ENCODE results near the gene NRXN2.
"Not testable (repeated sequence)": the region's sequence is repeated elsewhere in the genome, so short reads cannot be mapped to it uniquely, and the experiment has no call there.

The NRXN2 gene

DNA sequence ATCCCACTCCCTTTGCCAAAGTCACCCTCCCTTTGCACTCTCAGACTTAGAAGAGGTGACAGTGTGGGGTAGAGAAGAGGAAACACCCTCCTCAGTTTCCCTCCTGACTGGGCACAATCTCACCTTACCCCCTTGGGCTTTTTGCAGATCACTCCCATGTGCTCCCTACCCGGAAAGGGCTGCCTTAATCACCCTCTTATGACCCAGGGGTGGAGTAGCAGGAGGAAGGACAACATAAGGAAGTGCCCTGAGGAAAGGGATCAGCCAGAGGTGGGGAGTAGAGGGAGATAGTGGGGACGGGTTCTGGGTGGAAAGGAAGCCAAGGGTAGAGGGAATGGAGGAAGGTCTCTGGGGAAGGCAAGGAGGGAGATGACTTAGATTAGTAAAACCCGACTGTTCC, 52.0 kb downstream of the NRXN2 start:
- no peak overlapping the region for H3K27ac ChIP-seq

DNA sequence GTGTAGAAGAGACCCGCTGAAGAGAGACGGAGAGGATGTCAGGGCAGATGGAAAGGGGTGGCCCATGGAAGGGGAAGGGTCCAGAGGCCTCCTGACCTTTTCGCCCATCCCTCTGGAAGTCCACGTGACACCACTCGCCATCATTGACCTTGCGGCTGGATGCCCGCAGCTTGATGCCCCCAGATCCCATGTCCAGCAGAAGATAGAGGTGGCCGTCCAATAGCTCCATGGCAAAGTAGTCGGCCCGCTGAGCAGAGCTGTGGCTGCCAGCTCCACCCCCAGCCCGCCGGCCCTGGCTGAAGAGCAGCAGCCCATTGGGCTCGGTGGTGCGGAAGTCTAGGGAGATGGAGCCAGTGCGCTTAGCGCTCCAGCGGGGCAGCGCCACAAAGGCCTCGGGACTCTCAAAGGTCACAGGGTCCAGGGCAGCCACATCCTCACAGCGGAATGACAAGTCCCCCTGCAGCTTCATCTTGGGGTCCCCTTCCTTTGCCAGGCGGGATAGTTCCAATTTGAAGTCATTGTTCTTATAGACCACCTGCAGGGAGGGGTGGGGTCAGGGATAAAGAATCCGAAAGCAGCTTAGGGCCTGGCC, 55.7 kb downstream of the NRXN2 start:
- no peak for TF ChIP-seq ZFX (IDR thresholded peaks at IDR 0.05)
- TF ChIP-seq, protein P1, sequence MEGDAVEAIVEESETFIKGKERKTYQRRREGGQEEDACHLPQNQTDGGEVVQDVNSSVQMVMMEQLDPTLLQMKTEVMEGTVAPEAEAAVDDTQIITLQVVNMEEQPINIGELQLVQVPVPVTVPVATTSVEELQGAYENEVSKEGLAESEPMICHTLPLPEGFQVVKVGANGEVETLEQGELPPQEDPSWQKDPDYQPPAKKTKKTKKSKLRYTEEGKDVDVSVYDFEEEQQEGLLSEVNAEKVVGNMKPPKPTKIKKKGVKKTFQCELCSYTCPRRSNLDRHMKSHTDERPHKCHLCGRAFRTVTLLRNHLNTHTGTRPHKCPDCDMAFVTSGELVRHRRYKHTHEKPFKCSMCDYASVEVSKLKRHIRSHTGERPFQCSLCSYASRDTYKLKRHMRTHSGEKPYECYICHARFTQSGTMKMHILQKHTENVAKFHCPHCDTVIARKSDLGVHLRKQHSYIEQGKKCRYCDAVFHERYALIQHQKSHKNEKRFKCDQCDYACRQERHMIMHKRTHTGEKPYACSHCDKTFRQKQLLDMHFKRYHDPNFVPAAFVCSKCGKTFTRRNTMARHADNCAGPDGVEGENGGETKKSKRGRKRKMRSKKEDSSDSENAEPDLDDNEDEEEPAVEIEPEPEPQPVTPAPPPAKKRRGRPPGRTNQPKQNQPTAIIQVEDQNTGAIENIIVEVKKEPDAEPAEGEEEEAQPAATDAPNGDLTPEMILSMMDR (conservative IDR thresholded peaks at IDR 0.05) = no peak
- no peak overlapping the region for H3K27ac ChIP-seq

More for the DNA sequence above, 52.0 kb downstream of the NRXN2 start:
- TF ChIP-seq, protein P1 (conservative IDR thresholded peaks at IDR 0.05) = no peak
- no peak for TF ChIP-seq ZFX (IDR thresholded peaks at IDR 0.05)

DNA sequence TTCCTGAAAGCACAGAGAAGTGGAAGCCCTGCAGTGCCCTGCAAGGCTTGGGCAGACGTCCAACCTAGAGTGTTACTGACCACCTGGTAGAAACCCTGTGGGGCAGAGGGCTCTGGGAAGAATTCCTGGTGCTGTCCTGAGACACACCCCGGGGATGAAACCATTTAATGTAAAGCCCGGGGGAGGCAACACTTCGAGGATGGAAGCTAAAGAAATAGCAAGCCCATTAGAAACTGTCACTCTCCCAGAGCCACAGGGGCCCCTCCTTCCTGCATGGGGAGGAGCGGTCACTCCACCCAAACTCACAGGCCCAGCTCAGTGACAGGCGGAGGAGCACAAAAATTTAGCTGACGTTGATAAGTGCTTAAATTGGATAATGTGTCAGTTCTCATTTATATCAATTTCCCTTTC, 57.6 kb downstream of the NRXN2 start:
- H3K27ac ChIP-seq = no peak overlapping the region
- TF ChIP-seq, protein P1 (conservative IDR thresholded peaks at IDR 0.05) = no peak
- no peak for TF ChIP-seq ZFX (IDR thresholded peaks at IDR 0.05)

DNA sequence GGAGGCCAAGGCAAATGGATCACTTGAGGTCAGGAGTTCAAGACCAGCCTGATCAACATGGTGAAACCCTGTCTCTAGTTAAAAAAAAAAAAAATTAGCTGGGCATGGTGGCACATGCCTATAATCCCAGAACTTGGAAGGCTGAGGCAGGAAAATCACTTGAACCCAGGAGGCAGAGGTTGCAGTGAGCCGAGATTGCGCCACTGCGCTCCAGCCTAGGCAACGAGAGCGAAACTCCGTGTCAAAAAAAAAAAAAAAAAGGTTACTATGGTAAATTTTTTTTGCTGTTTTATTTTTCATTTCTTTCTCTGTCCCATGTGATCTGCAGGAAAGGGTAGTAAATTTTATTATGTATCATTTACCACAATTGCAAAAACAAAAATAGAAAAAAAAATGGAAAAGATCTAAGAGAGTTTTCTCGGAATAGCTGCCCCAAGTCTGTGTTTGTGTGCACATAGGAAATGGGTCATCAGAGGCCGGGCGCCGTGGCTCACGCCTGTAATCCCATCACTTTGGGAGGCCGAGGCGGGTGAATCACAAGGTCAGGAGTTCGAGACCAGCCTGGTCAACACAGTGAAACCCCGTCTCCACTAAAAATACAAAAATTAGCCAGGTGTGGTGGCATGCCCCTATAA, 58.6 kb downstream of the NRXN2 start:
- not testable (repeated sequence) for H3K27ac ChIP-seq

DNA sequence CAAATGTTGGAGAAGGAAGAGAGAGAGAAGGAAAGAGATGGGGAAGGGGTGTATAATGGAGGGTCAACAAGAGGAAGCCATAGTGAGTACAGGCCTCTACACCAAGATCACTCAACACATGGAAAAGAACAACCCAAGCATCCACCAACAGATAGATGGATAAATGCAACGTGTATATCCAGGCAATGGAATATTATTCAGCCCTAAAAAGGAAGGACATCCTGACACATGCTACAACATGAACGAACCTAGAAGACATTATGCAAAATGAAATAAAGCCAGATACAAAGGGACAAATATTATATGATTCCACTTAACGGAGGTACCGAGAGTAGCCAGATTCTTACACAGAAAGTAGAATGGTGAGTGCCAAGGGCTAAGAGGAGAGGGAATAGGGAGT, 59.3 kb downstream of the NRXN2 start:
- H3K27ac ChIP-seq = no peak overlapping the region
- no peak for TF ChIP-seq ZFX (IDR thresholded peaks at IDR 0.05)
- TF ChIP-seq, protein P1 (conservative IDR thresholded peaks at IDR 0.05) = no peak

DNA sequence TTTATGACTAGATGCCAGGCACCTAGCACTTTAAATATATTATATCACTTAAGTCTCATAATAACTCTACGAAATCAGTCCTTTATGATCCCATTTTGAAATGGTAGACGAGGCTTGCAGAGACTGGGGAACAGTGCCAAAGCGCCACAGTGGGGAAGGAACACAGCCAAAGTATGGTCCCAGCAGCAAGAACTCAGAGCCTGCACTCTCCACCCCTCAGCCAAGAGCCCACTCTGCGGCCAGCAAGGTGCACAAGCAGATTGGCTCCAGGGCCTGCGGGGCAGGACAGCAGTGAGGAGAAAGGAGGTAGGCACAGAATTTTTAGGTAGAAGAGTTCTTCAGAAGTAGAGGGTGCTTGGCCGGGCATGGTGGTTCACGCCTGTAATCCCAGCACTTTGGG, 61.4 kb downstream of the NRXN2 start:
- TF ChIP-seq, protein P1 (conservative IDR thresholded peaks at IDR 0.05) = no peak
- TF ChIP-seq ZFX (IDR thresholded peaks at IDR 0.05) = no peak

DNA sequence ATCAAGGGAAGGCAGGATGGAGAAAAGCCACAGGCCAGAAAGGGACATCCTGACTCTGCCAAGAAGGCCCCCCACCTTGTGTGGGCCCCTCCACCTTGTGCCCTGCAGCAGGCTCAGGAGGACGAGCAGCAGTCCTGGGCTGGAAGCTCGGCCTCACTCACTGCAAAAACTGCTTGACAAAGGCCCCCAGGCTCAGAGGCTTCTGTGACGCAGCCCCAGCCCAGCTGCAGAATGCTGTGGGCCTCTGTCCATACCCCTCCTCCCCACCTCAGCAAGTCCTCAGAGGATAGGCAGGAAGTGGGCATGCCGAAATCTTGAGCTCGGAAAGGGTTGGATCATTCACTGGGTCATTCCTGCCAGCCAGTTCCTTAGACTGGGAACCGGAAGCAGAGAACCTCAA, 61.9 kb downstream of the NRXN2 start:
- no peak overlapping the region for H3K27ac ChIP-seq
- TF ChIP-seq ZFX (IDR thresholded peaks at IDR 0.05) = no peak
- TF ChIP-seq, protein P1 (conservative IDR thresholded peaks at IDR 0.05) = no peak

More for the DNA sequence above, 61.4 kb downstream of the NRXN2 start:
- H3K27ac ChIP-seq = no peak overlapping the region

DNA sequence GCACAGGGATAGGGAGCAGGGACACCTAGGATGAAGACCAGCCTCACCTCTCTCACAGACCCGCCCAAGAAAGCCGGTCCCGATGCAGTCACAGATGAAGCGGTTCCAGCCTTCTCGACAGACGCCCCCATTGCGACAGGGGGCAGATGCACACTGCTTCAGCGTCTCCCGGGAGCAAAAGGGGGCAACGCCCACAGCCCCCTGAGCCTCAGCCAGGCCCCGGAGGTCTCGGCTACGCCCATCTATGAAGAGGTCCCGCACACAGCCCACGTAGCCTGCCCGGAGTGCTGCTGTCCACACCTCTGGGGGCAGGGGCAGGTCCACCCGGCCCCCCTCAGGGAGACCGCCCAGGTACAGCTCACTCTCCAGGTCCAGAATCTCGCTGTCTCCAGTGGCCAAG, 62.3 kb downstream of the NRXN2 start:
- no peak overlapping the region for H3K27ac ChIP-seq
- TF ChIP-seq, protein P1 (conservative IDR thresholded peaks at IDR 0.05) = no peak
- TF ChIP-seq ZFX (IDR thresholded peaks at IDR 0.05) = no peak

All from C4-2B (cell line).